Fibroblast of villous mesenchyme (primary cell): Measurements from ENCODE around the gene CD59. TPM values are rescaled to one million over a fixed set of nuclear protein-coding genes. Genes with fewer than 3 reads are reported as not detected.

Experiments used
- DNase-seq: peaks from one replicate; pipeline ENCODE4 v3.0.0-alpha.2; 2010; ENCODE audit warnings: low read depth
- H3K4me3 ChIP-seq: 2 replicates; pipeline ENCODE4 v1.5.1; 2011; ENCODE audit warnings: low read depth, mild to moderate bottlenecking, low read length
- total RNA-seq: library from RNA; depleted of rRNA; stranded (reverse); fragments of >200 nt; gene quantifications from 2 replicates; pipeline ENCODE4 v1.2.3, GENCODE V29; 2012
- TF ChIP-seq, protein P1 (sequence below): IDR thresholded peaks from 2 replicates; pipeline ENCODE4 v1.5.1; 2012; ENCODE audit warnings: low read depth, mild to moderate bottlenecking, low read length; ENCODE audit not compliant: insufficient read depth

Gene CD59
- total RNA-seq, 1 donor: 279 TPM

DNA sequence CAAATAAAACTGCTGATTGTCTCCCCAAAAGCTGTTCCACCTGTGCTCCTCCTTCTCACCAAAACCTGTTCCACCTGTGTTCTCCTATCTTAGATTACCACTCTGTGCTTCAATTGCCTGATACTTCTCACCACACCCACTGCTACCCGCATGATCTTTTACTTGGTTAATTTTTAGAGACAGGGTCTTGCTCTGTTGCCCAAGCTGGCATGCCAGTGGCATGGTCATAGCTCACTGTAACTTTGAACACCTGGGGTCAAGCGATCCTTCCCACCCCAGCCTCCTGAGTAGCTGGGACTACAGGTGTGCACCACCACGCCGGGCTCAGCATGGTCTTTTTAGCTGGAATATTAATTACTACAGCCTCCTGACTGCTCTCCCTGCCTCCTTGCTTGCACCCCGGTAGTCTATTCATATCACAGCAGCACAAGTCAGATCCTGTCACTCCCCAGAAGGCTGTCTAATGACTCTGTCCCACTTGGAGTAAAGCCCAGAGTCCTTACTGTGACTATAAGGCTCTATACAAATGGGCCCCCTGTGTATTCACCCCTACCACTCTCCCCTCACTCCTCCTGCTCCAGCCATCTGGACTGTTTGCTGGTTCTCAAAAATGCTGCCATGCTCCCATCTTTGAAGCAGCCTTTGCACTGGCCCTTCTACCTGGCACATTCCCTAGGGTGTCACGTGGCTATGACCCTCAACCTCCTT lies 39.1 kb downstream of the CD59 start:
- DNase-seq: no peak
- TF ChIP-seq, protein P1, sequence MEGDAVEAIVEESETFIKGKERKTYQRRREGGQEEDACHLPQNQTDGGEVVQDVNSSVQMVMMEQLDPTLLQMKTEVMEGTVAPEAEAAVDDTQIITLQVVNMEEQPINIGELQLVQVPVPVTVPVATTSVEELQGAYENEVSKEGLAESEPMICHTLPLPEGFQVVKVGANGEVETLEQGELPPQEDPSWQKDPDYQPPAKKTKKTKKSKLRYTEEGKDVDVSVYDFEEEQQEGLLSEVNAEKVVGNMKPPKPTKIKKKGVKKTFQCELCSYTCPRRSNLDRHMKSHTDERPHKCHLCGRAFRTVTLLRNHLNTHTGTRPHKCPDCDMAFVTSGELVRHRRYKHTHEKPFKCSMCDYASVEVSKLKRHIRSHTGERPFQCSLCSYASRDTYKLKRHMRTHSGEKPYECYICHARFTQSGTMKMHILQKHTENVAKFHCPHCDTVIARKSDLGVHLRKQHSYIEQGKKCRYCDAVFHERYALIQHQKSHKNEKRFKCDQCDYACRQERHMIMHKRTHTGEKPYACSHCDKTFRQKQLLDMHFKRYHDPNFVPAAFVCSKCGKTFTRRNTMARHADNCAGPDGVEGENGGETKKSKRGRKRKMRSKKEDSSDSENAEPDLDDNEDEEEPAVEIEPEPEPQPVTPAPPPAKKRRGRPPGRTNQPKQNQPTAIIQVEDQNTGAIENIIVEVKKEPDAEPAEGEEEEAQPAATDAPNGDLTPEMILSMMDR: no peak
- no peak overlapping the region for H3K4me3 ChIP-seq

DNA sequence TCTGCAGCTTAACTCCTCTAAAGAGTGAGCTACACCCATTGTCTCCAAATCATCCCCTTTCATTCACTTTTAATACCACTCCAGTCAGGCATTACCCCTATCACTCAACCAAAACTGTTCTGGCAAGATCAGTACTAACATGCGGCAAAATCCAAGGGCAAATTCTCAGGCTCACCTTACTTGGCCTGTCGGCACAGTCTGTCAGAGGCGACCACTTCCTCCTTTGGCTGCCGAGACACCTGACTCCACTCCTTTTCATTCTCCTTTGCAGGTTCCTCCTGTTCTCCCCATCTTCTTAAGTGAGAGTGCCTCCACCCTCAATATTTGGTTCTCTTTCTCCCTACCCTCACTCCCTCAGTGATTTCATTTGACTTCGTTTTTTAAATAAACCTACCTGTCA lies 39.8 kb downstream of the CD59 start:
- DNase-seq: no peak
- TF ChIP-seq, protein P1: no peak
- no peak overlapping the region for H3K4me3 ChIP-seq

DNA sequence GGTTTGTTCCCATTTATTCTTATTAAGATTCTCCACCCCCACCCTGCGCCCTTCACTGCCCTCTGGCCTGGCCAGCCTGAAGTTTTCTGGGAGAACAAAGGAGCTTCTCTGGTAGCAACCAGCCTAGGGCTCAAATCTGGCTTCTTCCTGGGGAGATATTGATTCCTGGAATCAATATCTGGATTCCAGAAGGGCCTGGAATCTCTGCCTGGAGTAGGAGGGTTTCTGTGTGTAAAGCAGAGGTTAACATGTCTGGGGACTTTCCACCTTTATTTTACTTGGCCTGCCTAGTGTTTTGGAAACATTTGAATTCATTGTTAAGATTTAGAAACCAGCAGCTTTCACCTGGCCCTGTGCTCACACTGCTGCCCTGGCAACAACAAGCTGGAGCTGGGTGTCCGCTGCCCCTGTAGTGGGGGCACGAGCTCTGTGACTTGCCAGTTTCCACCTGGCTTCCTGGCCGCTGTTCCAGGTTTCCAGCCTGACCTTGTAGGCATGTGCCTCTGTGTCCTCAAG lies 41.1 kb downstream of the CD59 start:
- no peak overlapping the region for H3K4me3 ChIP-seq
- TF ChIP-seq, protein P1: no peak

DNA sequence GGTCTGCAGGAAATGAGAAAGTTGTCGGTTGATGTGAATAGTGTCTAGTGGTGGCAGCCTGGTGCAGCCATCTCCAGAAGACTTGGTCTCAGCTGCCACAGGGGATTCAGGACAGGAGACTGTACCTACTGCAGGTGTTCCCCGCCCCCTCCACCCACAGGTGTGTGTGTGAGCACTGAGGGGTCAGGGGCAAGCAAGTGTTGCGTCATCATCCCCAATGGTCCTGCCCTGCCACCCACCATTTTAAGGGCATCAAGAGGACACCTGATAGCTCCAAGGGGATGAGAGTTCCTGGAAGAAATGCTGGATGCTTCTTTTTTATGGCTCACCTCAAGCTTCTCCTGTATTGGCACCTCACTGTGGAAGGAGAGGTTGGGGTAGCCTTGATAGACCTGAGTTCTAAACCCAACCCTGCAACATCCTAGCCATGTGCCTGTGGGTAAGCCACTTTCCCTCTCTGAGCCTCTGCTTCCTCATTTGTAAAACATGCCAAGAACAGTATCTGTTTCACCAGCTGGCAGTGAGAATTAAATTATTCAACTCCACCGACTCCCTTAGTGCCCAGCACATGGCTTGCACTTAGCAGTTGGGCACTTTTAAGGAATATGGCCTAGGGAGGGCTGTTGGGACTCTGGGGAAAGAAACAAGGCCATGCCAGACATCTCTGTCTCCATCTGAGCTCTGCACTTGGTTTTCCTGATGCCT lies 41.7 kb downstream of the CD59 start:
- DNase-seq: no peak
- no peak overlapping the region for H3K4me3 ChIP-seq
- TF ChIP-seq, protein P1: no peak

More for the DNA sequence above, 41.1 kb downstream of the CD59 start:
- no peak for DNase-seq

DNA sequence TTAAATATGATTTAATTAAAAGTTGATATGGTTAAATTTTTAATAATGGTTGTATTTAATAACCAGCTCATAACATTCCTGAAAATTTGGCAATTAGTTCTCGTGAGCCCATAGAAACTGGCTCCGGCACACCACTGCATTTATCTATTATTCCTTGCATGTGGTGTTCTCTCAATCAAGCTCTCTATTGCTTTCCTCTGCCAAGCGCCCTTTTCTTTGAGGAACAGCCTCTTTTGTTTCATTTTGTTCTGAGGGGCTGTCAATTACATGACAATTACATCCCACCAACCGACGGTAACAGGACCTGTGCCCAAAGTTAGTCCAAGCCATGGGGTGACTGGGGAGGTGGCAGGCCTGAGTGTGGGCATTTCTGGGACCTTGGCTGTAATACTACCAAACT lies 43.7 kb downstream of the CD59 start:
- H3K4me3 ChIP-seq: no peak overlapping the region
- TF ChIP-seq, protein P1: no peak
- no peak for DNase-seq

DNA sequence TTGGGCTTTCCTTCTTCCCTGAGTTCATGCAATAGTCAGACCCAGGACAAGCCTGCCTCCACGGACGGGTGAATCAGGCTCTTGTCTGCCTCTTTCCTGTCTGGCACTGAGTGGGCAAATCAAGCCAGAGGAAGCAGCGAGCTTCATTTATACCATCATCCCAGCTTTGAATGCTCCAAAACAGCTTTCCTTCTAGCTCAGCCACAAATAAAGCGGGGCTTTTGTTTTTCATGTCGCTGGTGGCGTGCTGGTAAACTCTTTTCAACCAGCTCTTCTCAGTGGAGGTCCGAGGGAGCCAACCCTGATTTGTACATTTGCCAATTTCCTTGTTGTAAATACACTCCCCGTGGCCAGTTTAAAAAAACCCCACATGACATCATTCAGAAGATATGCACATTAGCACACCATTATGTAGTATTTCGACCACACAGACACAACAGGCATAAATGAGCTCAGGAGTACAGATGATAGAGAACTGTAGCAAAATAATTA lies 44.2 kb downstream of the CD59 start:
- DNase-seq: peak; percentile 97
- TF ChIP-seq, protein P1: no peak
- peak overlapping the region; percentile 16 for H3K4me3 ChIP-seq
